HG03280 (cell line): ENCODE measurements around the gene CNTN6.

Experiments used
- ATAC-seq: cut with Tn5 transposase; IDR thresholded peaks from one replicate; pipeline ENCODE4 v1.9.1; 2021; ENCODE audit warnings: mild to moderate bottlenecking, moderate library complexity; ENCODE audit not compliant: unreplicated experiment

The CNTN6 gene

DNA sequence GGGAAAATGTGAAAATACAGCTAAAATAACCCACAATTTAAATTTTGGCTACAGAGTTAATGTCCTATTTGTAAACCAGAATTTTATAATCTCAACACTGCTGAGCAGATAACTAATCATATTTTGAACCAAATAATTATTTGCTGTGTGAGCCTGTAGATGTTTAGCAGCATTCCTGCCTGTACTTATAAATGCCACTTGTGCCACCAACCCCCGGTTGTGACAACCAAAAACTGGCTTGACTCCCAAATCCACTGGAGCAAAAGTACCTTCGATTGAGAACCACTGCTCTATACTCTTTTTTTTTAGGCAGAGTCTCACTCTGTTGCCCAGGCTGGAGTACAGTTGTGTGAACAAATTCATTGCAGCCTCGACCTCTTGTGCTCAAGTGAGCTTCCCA lies 78.5 kb downstream of the CNTN6 start:
- no peak for ATAC-seq

DNA sequence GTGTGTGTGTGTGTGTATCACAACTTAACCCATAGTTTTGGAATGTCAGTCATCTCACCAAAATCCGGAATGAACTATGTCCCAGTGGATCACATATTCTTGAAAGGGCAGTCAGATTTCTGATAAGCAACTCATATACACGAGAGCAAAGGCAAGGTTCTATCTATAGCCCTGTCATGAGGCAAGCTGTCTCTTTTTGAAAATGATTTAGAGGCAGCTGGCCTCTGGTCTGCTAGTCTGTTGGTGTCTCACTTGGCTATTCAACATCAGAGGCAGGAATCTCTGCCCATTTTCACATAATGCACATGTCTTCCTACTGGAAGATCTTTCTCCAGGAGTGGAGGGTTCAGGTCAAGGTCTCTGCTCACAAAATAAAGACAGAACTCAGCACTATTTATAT lies 79.8 kb downstream of the CNTN6 start:
- ATAC-seq: no peak

DNA sequence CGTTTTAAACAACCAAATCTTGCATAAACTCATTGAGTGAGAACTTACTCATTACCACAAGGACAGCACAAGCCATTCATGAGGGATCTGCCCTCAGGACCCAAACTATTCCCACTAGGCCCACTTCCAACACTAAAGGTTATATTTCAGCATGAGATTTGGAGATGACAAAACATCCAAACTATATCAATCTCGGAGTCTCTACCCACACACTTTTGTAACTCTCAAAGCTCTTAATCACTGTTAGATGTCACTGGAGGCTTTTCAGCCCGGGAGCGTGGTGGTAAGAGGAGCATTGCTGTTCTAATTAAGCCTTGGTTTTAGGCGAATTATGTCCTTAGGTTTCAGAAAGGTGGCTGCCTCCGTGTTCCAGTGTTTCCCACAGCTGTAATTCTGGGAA lies 86.3 kb downstream of the CNTN6 start:
- ATAC-seq: no peak

DNA sequence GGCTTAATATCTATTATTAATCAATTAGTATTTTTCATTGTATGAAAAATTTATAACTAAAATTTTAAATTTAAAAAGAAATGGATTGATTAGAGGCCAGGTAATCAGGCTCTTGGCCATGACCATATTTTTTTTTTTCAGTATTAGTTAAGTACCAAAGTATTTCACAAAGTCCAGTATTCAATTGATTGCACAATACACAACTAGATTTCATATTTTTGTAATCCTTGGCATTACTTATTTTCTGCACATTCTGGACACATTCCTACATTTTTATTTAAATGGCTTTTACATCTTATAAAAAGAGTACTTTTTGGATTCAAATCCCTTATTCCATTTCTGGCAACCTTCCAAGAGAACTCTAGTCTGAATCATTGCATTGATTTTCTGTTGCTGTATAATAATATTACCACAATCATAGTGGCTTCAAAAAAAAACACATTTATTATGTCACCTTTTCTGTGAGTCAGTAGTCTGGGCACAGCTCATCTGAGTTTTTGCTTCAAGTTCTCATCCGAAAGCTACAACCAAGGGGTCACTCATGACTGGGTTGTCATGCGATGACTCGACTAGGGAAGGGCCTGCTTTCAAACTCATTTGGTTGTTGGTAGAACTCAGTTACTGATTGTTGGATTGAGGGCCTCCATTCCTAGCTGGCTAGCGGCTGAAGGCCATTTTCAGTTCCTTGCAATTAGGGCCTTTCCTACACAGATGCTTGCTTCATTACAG lies 90.7 kb downstream of the CNTN6 start:
- ATAC-seq: no peak

DNA sequence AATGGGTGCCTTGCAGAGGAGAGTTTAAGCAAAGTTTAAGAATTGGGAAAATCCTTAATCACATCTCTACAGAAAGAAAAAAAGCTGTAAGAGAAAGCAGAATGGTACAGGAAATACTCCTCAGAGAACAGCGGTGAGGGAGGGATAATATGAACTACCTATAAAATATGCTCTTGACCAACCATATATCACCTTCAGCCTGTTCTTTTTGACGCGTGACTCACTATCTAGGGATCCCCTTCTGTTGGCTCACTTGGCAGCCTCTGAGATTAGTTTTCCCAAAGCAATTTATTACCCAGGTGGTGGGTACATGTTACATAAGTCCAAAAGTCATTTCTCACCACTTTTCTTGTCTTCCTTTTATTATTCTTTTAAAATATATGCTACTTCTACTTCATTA lies 97.7 kb downstream of the CNTN6 start:
- no peak for ATAC-seq

DNA sequence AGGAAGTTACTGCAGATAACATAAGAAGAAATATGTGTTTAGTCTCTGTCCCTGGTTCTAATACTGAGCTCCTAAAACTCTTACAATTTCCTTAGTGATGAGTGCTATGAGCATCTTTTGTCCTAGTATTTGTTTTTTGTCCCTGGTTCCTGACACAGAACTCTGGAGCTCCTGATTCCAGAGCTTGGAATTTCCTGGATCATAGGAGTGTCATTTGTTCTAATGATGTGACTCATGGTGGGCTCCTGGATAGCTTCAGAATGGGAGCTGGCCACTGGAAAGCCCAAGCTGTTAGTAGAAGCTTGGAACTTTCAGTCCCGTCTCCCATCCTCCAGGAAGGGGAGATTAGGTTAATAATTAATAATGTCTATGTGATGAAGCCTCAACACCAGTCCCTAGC lies 98.2 kb downstream of the CNTN6 start:
- ATAC-seq: no peak

DNA sequence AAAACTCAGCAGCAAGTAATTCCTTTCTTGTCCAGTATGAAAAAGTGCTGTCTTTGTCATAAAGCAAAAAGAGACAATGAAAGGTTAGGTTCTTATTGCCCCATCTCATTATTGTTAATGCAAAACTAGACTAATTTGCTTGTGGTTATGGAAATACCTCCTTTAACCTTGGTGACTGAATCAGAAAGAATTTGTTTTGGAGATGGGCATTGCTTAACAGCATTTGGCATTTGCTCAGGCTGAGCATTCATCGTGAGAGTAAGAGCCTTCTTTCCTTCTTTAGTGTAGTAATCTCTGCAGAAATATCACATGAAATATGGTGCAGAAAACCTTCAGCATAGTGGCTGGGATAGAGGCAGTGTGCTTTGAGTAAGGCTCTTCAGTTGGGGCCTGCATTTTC lies 103.1 kb downstream of the CNTN6 start:
- no peak for ATAC-seq

DNA sequence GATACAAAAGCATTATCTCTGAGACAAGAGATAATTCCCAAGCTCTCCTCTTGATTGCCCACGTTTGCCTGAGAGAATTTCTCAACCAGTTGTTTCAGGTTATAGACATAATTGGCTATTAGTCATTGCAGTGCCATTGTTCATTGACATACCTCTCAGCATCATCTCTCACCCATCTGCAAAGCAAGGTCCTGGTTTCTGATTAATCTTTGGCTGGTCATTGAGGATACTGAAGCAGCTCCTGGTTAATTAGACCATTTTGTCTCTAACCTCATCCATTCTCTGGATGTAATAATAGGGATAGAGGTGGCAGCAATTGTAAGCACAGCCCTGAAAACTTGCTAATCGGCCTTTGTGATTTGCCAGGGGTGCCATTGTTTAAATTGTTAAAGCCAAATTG lies 104.2 kb downstream of the CNTN6 start:
- no peak for ATAC-seq

DNA sequence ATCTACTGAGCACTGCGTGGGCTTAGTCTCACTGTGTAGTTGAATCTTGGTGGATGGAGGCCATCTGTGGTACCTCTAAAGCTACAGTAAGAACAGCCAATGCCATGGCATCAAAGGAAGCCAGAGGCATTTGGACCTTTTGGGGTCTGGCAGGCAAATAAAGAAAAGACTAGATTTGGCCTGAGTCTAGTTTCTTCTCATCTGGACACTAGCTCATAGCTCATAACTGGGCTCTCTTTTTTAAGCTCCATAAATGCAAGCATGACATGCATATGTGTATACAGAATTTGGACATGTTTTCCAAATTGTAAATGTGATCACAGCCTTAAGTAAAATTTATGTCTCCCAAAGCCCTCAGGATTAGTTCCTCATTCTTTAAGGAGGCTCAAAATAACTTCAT lies 107.5 kb downstream of the CNTN6 start:
- no peak for ATAC-seq

DNA sequence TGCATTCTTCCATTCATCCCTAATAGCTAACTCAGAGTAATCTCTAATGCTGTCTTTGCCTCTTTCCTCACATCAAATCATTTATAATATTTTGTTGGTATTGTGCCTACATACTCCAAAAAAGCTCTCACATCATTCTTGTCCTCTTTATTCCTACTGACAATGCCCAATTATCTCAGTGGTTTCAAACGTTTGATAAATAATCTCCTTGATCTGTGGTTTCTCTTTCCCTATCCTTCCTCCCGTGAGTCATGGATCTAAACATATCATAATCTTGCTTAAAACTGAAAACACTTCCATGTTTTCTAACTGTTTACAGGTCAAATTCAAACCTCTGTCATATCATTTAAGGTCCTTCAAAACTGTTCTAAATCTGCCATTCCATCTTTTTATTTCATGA lies 115.1 kb downstream of the CNTN6 start:
- ATAC-seq: no peak

DNA sequence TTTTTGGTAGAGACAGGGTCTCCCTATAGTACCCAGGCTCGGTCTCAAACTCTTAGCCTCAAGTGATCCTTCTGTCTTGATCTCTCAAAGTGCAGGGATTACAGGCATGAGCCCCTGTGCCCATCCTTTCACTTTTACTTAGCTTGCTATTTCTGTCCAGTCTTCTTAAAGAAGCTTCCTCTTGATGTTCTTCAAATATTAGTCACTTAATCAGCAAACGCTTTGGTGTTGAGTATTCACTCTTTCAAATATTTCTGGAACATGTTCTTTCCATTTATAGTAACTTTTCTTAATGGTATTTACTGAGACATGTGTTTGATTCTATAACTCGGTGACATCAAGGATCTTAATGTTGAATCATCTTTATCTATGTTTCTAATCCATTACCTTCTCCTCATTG lies 122.1 kb downstream of the CNTN6 start:
- ATAC-seq: no peak

DNA sequence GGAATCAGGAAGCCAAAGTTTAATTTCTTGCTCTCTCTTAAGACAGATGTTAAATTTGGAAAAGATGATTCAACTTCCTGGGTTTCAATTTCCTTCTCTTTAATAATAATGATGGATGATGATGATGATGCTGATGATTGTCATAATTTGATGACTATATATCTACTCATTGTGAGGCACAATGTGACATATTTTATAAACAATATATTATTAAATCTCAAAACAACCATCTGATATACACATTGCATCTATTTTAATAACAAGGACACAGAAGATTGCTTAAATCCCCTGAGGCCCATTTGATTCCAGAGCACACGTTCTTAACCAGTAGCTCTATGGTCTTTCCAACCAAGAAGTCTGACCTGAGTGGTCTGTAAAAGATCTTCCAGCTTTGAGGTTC lies 124.0 kb downstream of the CNTN6 start:
- no peak for ATAC-seq

DNA sequence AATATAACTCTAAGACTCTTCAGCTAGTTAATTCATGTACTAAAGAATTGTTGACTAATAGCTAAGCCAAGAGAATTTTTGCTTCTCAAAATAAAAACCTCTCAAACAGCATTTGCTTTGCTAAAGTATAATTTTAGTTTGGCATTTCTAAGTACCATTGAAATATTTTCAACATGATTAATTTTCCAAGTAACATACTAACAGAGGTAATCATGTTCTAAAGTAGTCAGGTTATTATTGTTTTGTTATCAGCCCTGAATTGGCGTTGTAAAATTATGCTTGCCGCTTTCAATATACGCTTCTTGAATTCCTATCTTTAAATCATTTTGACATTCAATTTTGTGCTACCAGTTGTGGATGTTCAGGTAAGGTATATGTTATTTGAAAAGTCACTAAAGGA lies 134.3 kb downstream of the CNTN6 start:
- ATAC-seq: no peak

DNA sequence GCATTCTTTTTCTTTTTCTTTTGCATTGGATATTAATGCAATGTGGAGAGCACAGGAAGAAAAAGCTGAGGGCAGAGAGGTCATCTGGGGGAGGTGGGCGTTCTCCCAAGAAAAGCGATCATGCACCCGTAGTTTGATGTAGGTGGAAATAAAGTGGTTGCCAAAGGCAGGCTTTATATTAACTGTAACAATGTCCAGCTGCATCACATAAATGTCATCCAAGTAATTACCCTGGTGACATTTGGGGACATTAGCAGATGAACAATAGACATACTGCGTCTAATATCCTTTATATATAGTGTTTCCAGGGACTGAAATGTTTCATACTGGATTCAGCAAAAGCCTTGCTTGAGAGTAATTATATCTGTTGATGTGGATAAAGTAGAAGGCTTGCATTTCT lies 135.5 kb downstream of the CNTN6 start:
- no peak for ATAC-seq

DNA sequence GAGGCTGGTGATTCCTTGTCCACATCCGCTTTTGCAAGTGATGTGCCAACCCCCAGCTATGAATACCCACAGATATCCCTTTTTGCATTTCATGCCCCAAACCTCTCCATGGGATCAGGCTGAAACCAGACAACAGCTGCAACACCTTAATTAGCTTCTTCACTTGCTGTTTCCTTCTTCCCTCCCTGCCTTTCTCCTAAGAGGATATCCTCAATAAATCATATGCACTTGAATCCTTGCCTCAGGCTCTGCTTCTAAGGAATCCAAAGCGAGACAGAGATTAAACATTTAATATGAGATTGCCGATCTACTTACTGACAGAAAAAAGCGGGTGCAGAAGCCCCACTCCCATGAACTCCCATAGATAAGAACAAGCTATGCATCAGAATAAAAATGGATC lies 138.1 kb downstream of the CNTN6 start:
- ATAC-seq: no peak

DNA sequence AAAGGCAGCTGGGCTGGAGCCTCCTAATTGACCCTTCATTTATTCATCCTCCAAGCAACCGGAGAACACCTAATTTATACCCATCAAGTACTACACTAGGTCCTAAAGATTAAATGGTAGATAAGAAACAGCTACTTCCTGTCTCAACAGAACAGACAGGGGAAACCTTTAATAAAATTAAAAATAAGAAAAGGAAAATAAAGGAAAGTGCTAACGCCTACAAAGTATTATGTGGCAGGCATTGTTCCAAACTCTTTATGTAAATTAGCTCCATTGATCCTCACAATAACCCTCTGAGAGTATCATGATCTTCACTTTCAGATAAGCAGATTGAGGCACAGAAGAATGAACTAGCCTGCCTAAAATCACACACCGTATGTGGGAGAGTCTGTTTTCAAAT lies 139.5 kb downstream of the CNTN6 start:
- ATAC-seq: no peak

DNA sequence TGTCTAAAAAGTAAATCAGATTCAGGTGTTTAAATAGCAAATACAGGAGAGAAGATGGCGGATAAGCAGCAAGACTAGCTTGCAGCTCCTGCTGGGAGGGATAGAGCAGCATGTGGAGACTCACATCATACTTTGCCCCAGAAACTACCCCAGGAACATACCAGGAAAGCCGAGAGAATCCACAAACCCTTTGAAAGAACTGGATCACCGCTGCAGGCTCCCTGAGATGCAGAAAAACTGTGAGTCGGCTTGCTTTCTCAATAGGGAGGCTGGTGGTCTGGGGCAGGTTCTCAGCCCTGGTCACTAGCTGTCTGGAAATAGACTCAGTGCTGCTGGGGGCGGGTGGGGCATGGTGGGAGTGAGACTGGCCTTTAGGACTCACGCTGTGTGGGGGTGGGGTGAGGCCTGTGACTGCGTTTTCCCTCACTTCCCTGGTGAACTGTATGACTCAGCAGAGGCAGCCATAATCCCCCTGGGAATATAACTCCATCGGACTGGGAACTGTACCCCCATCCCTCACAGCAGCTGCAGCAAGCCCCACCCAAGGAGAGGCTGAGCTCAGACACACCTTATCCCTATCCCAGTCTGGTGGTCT lies 142.8 kb downstream of the CNTN6 start:
- no peak for ATAC-seq

DNA sequence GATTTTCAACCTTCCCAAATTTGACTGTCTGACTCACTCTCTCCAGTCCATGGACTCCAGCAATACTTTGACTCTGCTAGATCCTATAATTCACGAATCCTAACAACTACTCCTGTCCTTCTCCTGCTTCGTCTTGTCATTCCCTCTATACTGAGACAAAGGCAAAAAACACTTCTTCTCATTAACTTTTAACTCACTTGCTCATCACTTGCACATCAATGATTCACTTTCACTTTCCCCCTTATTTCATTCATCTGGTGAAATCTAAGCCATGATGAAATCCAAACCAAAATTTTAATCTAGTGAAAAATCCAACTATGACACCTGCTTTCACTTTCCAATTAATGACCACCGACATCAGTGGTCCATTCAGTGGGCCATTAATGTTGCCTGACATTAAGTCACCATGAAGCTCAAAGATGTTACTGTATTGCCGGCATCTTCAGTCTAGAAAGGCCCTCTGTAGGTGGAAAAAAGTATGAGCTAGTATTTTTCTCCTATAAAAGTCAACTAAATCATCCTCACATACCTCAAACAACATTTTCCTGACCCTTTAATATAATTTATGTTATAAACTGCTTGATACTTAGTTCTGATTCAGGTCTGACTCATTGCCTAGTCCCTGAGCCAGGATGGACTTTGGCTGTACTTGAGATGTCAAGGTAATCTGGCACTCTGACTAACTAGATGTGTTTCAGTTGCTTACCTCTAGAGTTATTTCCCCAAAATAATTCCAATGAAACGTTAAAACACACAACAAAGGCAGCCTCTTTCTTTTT lies 158.6 kb downstream of the CNTN6 start:
- ATAC-seq: no peak

DNA sequence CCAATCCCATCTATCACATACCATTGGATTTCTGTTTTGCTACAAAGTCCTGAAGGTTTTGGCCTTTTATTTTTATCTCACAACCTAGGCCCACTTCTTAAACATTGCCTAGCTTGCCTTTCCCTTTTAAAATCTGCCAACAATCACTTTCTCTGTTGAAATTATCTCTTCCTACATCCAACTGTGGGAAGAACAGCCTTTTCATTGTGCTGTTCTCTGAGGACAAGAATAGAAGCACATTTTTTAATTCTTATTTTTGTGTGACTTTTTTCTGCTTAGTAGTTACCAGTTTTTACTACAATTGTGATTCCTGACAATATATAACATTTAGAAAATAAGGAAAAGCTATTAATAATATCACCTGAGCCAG lies 159.2 kb downstream of the CNTN6 start:
- no peak for ATAC-seq

DNA sequence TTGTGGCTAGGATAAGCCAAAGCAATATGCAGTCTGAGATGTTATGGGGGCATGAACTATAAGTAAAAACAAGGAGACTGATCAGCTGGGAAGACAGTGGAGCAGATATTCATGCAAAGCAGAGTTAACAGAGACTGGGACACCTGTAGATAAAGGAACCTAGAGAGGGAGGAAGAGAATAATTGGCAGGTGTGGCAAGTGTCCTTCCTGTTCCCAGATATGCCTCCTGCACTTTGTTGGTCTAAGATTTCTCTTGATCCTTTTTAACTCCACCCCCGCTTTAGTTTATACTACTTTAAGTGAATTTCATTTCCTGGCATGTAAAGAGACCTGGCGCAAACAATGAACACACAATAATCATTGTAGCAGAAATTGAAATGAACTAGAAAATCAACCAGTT lies 169.4 kb downstream of the CNTN6 start:
- no peak for ATAC-seq

DNA sequence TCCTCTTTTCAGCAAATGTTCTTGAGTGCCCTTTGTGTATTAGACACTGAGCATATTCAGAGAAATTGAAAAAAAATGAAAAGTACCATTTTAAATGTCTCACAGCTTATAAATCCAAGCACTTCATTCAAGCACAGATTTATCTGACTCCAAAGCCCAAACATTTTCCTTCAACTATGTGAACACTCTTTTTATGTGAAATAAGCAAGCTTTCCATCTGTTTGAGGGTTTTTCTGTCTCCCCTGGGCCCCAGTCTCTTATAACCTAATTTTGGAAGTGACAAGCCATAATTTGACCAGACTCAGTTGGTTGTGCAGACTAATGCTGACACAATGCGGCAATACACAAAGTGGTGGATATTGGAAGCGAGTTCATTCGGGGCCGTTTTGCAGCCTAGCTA lies 170.3 kb downstream of the CNTN6 start:
- ATAC-seq: no peak

DNA sequence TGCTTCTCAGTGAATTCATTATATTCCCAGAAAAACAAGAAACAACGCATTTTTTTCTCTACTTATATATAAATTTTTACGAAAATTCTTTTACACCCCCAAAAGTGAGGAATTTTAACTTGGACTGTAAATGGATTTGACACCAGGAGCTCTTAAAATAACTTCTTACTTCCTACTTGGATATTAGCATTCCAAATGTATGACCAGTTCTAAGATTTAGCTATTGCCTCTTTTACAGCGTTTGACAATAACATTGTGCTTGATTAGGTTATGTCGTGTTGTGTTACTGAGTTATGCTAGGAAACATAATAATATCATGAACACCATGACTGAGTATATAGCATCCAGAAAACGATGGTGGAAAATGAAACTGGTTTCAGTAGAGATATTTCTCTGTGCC lies 177.0 kb downstream of the CNTN6 start:
- no peak for ATAC-seq
